Ecto neural progenitor cell (in vitro differentiated cells): ENCODE results near the gene ATRIP.

Experiments used
- DNase-seq: peaks from one replicate; pipeline ENCODE4 v3.0.0-alpha.2; 2018; ENCODE audit warnings: low spot score

The ATRIP gene

DNA sequence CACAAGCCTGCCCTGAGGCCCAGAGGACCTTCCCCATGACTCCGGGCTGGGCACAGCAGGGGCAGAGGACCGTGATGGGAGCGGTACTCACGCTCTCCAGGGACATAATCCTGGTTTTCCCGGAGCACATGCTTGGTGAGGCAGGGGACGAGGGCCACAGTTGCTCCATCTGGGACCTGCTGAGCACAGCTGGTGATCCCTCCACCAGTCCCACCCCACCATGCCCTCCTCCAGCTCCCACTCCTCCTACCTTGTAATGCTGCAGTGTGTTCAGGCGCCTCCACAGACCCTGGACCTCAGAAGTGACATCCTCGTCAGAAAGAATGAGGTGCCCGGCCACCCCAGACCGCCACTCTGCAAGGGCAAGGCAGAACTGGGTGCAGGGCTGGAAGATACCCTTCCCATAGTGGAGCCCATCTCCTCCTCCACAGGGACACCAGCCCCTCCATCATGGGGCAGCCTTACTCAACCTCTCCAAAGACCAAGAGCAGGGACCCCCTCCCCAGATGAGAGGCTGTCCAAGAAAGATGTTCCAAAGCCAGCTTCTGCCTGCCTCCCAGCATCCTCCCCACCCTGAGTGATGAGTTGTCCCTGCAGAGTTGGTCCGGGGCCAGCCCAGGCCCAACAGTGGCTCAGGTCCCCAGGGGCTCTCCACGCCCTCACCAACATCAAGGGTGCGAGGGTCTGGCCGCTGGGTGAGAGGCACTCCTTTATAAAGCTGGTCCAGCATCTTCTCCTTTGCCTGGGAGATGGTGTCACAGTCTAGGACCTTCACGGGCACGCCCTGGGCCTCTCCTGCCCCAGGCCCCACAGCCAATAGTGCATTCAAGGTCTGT, 36.1 kb upstream of the ATRIP start:
- no peak for DNase-seq

DNA sequence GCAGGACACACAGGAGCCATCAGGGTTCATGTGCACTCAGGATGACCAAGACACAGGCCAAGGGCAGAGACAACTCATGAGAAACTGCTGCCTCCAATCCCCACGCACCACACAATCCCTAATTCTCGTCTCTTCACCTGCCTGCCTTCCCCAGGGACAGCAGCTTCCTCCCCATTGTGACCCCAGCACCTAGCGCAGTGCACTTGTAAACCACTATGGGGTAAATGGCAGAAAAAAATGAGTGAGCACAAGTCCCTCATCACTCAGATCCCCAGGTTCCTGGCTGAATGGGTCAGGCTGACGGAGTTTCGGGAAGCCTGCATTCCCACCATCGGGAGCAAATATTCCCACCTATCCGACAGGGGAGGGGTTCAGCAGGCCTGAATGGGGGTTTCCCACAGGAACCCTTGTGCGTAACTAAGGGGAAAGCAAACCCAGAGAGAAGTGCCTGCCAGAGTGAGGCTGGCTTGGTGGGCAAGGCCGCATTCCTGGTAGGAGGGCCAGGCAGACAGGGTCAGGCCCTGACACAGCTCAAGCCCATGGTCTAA, 35.4 kb upstream of the ATRIP start:
- DNase-seq, result no peak

GRCh38 chr3:48411606-48412374, 34.7 kb upstream of the ATRIP start:
- no peak for DNase-seq

- DNase-seq, result no peak
Observed at GRCh38 chr3:48412375-48413001, 34.0 kb upstream of the ATRIP start.

GRCh38 chr3:48413086-48413485, 33.5 kb upstream of the ATRIP start:
- no peak for DNase-seq

DNA sequence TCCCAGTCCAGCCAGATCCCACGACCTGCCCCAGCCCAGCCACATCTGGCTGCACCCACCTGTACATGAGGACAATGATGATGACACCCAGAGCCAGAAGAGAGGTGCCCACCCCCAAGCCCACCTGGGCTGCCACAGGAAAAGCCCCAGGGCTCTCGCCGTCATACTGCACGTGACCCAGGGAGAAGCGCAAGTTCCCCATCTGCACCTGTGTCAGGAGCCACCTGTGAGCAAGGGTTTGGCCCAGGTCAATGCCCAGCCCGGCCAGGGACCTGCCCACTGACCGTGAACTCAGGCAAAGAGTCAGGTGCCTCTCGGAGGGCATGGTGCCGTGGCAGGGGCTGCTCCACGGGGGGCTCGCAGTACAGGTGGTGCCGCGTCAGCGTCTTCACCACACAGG, 32.9 kb upstream of the ATRIP start:
- DNase-seq, result no peak

DNA sequence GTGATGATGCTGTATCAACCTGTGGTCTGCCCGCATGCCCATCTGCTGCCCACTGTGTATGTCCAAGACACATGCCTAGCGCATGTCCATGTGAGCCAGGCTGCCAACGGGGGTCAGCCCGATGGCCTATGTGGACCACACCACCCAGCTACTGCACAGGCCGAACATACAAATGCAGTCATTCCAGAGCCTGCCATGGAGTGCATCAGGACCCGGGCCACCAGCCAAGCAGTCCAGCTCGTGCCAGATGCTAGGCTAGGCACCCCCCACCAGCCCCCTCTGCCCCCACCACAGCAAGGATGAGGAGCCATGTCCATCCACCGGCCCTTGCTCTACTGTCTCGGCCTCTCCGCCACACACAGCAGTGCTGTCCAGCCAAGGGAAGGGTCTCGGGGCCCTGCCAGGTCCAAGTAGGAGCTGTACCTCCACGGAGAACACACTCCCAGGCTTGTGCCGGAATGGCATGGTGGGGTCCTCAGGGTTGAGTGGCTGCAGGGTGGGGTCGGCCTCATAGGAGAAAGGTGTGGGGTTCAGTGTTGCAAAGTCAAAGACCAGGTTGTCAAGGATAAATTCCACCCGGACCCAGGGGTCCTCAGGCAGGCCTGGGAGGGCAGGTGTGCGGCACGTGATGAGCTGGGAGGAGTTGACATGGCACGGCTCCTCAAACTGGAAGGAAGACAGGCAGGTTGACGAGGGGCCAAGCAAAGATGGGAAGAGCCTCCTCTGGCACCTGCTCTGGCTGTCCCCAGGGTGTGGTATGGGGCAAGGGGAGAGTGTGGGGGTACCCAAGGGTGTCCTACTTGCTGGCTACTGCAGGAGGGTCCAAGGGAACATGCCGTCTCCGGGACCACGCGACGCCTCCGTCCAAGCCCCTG, 31.9 kb upstream of the ATRIP start:
- DNase-seq, result no peak

- no peak for DNase-seq
Observed at GRCh38 chr3:48415251-48415953, 31.1 kb upstream of the ATRIP start.

DNA sequence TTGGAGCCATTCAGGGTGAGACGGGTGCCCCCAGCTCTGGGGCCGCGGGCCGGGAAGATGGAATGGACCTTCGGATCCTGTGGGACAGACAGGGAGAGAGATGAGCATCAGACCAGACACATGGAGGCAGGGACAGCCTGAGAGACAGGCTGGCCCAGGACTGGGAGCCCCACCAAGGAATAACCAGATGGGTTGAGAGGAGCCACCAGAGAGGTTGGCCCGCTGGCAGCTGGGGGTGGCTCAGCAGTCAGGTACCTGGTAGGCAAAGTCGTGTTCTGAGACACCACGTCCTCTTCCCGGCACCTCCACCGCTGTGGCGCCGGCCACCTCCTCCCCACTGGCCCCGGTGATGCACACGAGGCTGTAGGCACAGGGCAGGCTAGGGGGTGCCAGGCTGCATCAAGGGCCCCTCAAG, 30.4 kb upstream of the ATRIP start:
- no peak for DNase-seq

GRCh38 chr3:48416546-48416945, 30.0 kb upstream of the ATRIP start:
- no peak for DNase-seq

DNA sequence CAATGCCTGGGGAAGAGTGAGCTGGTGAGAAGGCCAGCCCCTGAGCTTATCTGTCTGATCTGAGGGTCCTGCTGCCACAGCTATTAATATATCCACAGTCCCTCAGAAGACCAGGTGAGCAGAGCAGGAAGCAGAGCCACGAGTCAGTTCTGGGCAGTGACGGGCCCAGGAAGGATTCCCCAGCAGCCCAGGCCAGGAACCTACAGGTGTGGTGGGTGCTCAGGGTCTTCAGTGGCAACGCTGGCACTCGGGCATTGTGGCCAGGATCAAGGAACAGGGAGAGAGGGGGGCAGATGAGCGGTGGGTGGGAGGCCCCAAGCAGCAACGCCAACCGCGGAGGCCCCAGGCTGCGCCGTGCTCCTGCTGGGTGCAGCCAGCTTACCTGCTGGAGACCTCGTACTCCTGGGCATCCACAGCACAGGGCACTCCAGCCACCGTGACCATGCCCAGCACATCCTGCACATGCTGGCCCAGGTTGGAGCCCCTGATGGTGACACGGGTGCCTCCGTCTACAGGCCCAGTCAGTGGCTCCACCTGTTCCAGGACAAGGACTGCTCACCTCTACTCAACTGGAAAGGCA, 28.9 kb upstream of the ATRIP start:
- DNase-seq, result no peak

DNA sequence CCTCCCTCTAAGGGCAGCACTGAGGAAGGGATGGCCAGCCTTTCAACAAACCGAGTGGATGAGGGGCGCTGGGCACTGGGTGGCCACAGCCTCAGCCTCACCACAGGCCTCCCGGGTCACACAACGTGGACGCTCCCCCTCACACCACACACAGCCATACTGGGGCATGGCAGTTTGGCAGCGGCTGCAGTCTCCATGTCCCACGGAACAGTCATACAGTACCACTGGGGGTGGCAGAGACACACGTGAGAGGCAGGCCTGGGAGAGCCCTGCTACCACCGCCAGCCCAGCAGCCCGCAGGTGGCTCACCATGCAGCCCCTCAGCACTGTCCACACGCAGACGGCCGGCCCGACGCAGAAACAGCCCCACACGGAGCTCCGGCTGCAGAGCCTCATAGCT, 28.4 kb upstream of the ATRIP start:
- DNase-seq, result no peak

DNA sequence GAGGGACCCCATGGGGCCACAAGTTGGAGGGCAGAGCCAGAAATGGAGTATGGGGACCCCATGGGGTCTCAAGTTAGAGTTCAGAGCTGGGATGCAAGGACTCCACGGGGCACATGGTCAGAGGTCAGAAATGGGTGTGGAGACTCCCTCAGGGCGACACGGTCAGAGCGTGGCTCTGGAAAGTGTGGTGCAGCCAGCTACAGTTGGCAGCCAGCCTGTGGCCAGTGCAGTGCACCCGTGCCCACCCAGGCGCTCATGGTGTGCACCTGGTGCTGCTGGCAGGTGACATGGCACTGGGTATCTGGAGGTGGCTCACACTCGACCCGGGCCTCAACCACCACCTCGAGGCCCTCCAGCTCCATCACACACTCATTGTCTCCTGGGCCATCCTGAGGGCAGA, 27.9 kb upstream of the ATRIP start:
- DNase-seq, result no peak

DNA sequence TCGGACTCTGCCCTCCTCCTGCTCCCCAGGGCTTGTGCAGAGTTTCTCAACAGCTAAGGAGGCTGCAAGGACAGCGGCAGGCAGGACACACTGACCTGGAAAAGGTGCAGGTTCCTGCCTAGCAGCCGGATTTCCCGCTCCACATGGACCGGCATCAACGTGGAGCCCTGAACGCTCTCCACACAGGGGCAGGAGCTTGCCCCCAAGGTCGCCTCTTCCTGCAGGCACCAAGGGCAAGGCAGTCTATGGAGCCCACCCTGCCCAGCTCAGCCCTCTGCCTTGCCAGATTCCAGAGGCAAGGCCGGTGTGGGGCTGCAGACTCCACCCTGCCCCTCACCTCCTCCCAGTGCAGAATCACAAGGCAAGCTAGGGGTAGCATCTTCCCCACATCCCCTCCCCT, 27.4 kb upstream of the ATRIP start:
- no peak for DNase-seq

DNA sequence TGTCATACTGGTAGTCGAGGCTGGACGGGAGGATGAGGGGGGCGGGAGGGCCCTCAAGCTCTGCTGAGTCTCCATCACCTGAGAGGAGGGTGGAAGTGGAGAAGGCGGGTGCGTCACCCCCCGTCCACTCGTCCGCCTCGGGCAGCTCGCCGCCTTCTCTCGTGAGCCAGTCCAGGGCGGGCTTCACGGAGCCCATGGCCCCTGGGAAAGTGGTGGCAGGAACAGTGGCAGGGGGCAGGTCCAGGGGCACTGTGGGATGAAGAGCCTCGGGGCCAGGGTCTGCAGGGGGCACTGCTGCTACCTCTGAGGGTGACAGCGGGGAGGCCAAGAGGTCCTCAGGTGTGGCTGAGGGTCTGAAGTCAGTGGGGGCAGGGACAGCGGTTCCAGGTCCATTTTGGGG, 26.9 kb upstream of the ATRIP start:
- DNase-seq, result no peak

- no peak for DNase-seq
Observed at GRCh38 chr3:48420561-48420960, 26.0 kb upstream of the ATRIP start.

GRCh38 chr3:48422272-48422671, 24.3 kb upstream of the ATRIP start:
- DNase-seq, result no peak

GRCh38 chr3:48422681-48423080, 23.9 kb upstream of the ATRIP start:
- DNase-seq, result no peak

DNA sequence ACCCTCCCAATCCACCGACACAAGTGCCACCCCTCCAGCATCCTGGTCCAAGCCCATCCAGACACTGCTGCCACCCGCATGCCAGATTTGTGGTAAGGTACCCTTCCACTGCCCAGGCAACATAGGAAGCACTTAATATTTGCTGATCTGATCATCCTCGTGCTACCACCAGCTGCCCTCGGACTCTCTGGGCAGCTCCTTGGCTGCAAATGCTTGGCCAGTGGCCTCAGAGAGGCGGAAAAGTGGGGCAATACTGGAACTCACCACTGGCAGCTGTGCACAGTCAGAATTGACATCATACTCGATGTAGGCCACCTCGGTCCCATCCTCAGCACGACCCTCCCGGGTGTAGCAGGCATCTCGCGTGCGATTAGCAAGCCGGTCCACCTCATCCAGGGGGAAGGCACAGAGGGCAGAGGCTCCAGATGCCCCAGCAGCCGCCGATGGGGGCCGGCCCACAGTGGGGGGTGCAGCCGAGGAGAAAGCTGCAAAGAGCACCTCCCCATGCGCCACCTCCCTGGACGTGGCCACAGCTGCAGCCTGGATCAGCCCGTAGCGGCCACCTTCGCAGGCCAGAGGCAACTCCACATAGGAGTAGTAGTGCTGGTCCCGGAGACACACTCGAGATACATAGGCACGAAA, 23.2 kb upstream of the ATRIP start:
- DNase-seq, result no peak
